GM12801 (cell line): ENCODE data around the gene KDSR.

ENCODE experiments used
- TF ChIP-seq, protein P1 (sequence below): IDR thresholded peaks from one replicate; pipeline ENCODE4 v1.5.1; 2011; ENCODE audit warnings: control low read depth; ENCODE audit not compliant: insufficient read length; ENCODE audit errors: extremely low read depth

The KDSR gene

DNA sequence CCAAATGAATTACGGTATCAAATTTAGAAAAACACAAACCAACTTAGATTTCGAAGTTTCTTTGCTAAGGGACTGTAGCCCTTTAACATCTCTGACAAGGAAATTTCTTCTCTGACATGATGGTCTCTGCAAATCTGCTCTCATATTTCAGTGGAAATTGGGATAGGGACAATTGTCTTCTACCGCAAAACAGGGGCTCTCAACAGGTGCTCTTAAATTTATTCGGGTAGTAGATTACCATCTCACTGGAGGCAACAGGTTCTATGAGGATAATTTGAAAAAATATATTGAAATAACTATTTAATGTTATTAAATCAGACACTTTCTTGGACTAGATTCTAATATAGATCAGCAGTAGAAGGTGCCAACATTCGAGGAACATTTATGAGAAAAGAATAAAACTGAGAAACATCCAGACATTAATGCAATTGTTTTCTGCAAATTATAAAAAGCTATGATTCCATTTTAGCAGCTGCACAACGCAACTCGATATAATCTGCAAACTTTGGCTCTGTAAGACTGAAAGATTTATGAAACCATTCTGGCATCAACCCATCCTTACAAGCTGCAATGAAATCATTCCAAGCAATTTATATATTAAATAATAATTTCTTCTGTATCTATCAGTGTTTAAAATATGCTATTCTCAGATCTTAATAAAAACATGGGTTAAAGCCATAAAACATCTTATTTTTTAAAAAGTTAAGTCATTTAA, 37.4 kb downstream of the KDSR start:
- TF ChIP-seq, protein P1, sequence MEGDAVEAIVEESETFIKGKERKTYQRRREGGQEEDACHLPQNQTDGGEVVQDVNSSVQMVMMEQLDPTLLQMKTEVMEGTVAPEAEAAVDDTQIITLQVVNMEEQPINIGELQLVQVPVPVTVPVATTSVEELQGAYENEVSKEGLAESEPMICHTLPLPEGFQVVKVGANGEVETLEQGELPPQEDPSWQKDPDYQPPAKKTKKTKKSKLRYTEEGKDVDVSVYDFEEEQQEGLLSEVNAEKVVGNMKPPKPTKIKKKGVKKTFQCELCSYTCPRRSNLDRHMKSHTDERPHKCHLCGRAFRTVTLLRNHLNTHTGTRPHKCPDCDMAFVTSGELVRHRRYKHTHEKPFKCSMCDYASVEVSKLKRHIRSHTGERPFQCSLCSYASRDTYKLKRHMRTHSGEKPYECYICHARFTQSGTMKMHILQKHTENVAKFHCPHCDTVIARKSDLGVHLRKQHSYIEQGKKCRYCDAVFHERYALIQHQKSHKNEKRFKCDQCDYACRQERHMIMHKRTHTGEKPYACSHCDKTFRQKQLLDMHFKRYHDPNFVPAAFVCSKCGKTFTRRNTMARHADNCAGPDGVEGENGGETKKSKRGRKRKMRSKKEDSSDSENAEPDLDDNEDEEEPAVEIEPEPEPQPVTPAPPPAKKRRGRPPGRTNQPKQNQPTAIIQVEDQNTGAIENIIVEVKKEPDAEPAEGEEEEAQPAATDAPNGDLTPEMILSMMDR = no peak

DNA sequence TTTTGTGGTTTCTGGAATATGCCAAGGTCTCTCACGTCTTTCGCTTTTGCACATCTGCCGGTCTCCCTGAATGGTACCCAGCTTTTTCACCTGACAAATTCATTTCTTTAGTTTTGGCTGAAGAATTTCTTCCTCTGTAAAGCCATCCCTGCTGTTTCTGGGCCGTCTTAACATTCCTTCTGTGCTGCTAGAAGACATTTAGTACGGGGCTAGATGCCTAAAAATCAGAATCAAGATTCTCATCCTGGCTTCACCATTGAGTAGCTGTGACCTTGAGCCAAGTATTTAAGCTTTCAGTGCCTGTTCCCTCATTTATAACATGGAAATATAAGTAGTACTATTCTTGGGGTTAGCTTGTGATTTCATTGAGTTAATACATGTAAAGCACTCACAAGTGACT, 41.0 kb downstream of the KDSR start:
- TF ChIP-seq, protein P1 = no peak

GRCh38 chr18:63325086-63325686, 41.8 kb downstream of the KDSR start:
- TF ChIP-seq, protein P1 = no peak

- TF ChIP-seq, protein P1 = no peak
Observed at GRCh38 chr18:63322908-63323634, 43.9 kb downstream of the KDSR start.

- TF ChIP-seq, protein P1 = no peak
Observed at GRCh38 chr18:63322206-63322605, 44.8 kb downstream of the KDSR start.

- TF ChIP-seq, protein P1 = no peak
Observed at GRCh38 chr18:63321291-63321690, 45.7 kb downstream of the KDSR start.

DNA sequence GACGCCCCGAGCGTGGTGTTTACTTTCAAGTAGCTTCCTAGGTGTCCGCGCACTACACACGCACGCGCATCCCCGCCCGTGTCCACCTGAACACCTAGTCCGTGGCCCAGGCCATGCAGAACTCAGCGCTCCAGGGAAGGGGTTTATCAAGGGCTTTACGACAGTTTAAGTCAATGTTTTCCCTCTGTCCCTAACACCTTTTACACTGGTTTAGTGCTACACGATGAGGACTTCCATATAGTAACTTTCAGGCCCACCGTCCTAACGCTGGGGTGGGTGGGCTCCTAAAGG, 46.1 kb downstream of the KDSR start:
- TF ChIP-seq, protein P1 = no peak
